LNCaP clone FGC (cell line): Measurements from ENCODE around the gene ACTR1A.

Experiments used
- DNase-seq: peaks from one replicate; pipeline ENCODE4 v3.0.0-alpha.2; 2011; ENCODE audit warnings: low read depth
- H3K4me3 ChIP-seq: 2 replicates; pipeline ENCODE4 v1.5.1; 2011; ENCODE audit warnings: mild to moderate bottlenecking, low read depth, low read length, control low read depth
- CTCF ChIP-seq: IDR thresholded peaks from 2 replicates; pipeline ENCODE4 v1.5.1; 2012; ENCODE audit warnings: mild to moderate bottlenecking; ENCODE audit not compliant: control insufficient read depth, insufficient read depth; ENCODE audit errors: extremely low read depth

ACTR1A gene

GRCh38 chr10:102453502-102453901 is 49.0 kb downstream of the ACTR1A start:
- TF ChIP-seq CTCF: no peak
- no peak for DNase-seq
- no peak overlapping the region for H3K4me3 ChIP-seq

- TF ChIP-seq CTCF: no peak
- H3K4me3 ChIP-seq: no peak overlapping the region
- no peak for DNase-seq
Observed at GRCh38 chr10:102452672-102453340, 49.7 kb downstream of the ACTR1A start.

GRCh38 chr10:102451105-102451969 is 51.2 kb downstream of the ACTR1A start, which contains the start of gene C10orf95:
Gene C10orf95 (minus strand): TSS chr10:102451543. CDS start chr10:102451093, 450 bp downstream.
- TF ChIP-seq CTCF: no peak
- DNase-seq: no peak
- peak within 1 kb of the TSS; percentile 99 for H3K4me3 ChIP-seq

- DNase-seq: peak; percentile 70
- H3K4me3 ChIP-seq: peak overlapping the region; percentile 99
- TF ChIP-seq CTCF: no peak
Observed at GRCh38 chr10:102450374-102451104, 52.0 kb downstream of the ACTR1A start.

GRCh38 chr10:102450124-102450373 is 52.5 kb downstream of the ACTR1A start:
- TF ChIP-seq CTCF: no peak
- no peak for DNase-seq
- peak overlapping the region; percentile 99 for H3K4me3 ChIP-seq

GRCh38 chr10:102449321-102450123 is 53.0 kb downstream of the ACTR1A start:
- H3K4me3 ChIP-seq: peak overlapping the region; percentile 99
- DNase-seq: peak; percentile 79
- TF ChIP-seq CTCF: no peak
